Activated naive CD4-positive, alpha-beta T cell treated with anti-CD3 and anti-CD28 coated beads, Interleukin-2, amount 50 U/mL, for 72 hours (primary cell): ENCODE measurements around the gene ARL11. TPM values are rescaled to one million over a fixed set of nuclear protein-coding genes. Genes with fewer than 3 reads are reported as not detected.

Experiments used
- ATAC-seq, 2 donors: fragments of 150-1000 bp; cut with Tn5 transposase; 2 replicates each; pipeline ENCODE4 v1.10.0; 2021; ENCODE audit warnings: mild to moderate bottlenecking in 2 of 2, moderate library complexity in 2 of 2
- DNase-seq, 2 donors: peaks; one replicate each; pipeline ENCODE4 v3.0.0; 2021 to 2022; ENCODE audit warnings: low spot score in 2 of 2
- H3K27ac Mint-ChIP-seq, 2 donors: one replicate each; pipeline ENCODE4 v1.8.0; 2022; ENCODE audit warnings: mild to moderate bottlenecking in 2 of 2, mixed read lengths in 2 of 2
- H3K36me3 Mint-ChIP-seq, 2 donors: one replicate each; pipeline ENCODE4 v1.8.0; 2022; ENCODE audit warnings: mixed read lengths in 2 of 2
- H3K9me3 Mint-ChIP-seq, 2 donors: one replicate each; pipeline ENCODE4 v1.8.0; 2022; ENCODE audit warnings: mixed read lengths in 2 of 2
- total RNA-seq, 2 donors: library from RNA; stranded (reverse); gene quantifications; one replicate each; pipeline ENCODE4 v1.2.3, GENCODE V29; 2022

Gene ARL11
- total RNA-seq, 2 donors from 2014 or later: 1.5 to 1.6 TPM

DNA sequence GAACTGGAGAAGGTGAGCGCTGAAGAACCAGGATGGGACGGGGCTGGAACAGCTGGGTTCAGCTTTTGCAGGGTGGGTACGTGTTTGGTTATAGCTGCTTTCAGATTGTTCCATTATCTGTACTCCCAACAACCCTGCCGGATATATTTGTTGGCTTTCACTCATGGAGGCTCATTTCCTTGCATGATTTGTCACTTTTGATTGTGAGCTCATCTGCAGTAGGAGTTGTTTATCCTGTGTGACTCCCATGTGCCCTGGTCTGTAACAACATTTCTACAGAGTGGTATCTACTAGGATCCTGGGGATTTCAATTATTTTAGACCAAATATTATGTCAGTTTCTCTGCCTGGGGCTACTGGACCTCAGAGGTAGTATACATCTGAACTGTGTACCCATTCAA lies 5.4 kb downstream of the ARL11 start:
- no peaks in the 10 kb centered on the region for H3K9me3 Mint-ChIP-seq
- DNase-seq (no peak), ATAC-seq (no peak)
- H3K27ac Mint-ChIP-seq: no peak overlapping the region
- no peaks in the 10 kb centered on the region for H3K36me3 Mint-ChIP-seq

DNA sequence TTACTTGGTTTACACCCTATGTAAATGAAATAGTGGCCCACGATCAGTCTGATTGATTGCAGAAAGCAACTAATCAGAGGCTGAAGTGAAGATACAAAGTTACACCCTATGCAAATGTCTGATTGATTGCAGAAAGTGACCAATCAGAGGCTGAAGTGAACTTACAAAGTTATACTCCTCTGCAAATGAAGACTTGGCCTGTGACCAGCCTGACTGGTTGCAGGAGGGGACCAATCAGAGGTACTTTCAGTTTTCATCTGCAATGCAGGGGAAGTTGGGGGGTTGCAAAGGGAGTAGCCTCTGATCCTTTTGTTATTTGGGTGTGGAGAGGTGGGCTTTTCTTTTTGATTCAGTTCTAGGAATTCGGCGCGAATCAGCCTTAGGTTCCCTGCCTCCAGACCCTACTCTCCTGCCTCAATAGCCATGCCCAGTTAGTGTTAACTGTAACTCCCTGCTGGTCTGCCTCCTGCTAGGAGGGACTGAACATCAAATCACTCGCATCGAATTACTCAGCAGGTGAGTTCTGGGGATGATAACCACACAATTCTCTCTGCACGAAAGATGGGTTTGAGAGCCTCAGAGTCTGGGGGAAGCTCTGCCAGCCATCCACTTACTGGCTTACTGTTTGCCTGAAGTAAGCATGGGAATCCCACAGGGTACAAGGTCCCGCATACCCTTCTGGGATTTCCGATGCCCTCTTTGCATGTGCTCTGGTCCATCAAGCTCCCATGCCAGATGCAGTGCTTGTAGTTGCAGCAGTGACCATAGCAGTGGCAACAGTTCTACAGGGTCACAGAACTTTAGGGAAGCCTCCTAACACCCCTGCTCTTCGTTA lies 7.5 kb downstream of the ARL11 start:
- H3K36me3 Mint-ChIP-seq: no peaks in the 10 kb centered on the region
- H3K27ac Mint-ChIP-seq: no peak overlapping the region
- DNase-seq (no peak), ATAC-seq (peak; percentile 64 to 85)
- H3K9me3 Mint-ChIP-seq: no peaks in the 10 kb centered on the region

- H3K9me3 Mint-ChIP-seq: no peaks in the 10 kb centered on the region
- DNase-seq (no peak), ATAC-seq (no peak)
- no peak overlapping the region for H3K27ac Mint-ChIP-seq
- H3K36me3 Mint-ChIP-seq: no peaks in the 10 kb centered on the region
These were observed 8.4 kb downstream of the ARL11 start for GRCh38 chr13:49636705-49637104.

DNA sequence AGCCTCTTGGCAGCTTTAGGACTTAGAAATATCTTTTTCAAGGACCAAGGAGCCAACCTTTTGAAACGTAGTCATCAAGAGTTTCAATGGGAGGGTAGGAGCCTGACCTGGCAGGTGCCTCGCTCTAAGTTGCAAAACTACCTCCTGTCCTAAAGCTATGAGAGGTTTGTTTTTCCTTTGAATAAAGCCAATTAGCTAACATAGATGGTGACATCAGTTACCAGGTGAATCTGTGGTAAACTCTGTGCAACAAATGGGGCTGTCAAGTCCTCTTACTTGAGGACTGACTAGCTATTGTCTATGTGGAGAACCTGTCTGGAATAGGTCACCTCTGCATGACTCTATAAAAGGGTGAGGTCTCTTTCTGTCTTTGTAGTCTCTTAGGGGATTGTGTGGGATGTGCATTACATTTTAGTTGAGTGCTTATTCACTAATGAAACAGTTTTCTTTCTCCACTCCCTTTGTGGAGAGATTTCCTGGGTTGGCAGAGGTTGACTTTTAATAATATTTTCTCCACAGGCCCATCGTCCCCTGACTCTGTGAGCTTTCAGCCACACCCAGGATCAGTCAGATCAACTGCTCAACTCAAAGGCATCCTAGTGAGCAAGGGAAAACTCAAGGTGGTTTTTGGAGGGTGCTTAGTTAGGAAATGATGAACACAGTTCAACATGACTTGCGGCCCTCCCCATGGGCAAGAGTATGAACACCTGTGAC lies 9.9 kb downstream of the ARL11 start:
- Mint-ChIP-seq H3K27ac (no peak overlapping the region), H3K9me3 (no peaks in the 10 kb centered on the region), H3K36me3 (no peaks in the 10 kb centered on the region)
- DNase-seq (no peak), ATAC-seq (no peak)

DNA sequence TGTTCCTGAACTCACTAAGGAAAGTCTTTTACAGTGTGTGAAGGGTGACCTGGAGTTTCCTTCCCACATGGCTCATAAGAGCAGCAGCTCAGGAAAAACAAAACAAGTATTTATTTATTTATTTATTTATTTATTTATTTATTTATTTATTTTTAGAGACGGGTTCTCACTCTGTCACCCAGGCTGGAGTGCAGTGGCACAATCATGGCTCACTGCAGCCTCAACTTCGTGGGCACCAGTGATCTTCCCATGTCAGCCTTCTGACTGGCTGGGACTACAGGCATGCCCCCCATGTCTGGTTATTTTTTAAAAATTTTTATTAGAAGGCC lies 10.4 kb downstream of the ARL11 start:
- DNase-seq (no peak), ATAC-seq (no peak)
- no peak overlapping the region for H3K27ac Mint-ChIP-seq
- no peaks in the 10 kb centered on the region for H3K36me3 Mint-ChIP-seq
- H3K9me3 Mint-ChIP-seq: no peaks in the 10 kb centered on the region

GRCh38 chr13:49641801-49642291 lies 13.5 kb downstream of the ARL11 start:
- no peaks in the 10 kb centered on the region for H3K9me3 Mint-ChIP-seq
- DNase-seq: no peak
- H3K36me3 Mint-ChIP-seq: no peaks in the 10 kb centered on the region
- no peak for ATAC-seq
- H3K27ac Mint-ChIP-seq: no peak overlapping the region

- Mint-ChIP-seq H3K27ac (no peak overlapping the region), H3K9me3 (no peaks in the 10 kb centered on the region), H3K36me3 (no peaks in the 10 kb centered on the region)
- ATAC-seq: no peak
- no peak for DNase-seq
These were observed 14.8 kb downstream of the ARL11 start for GRCh38 chr13:49643035-49643646.

- ATAC-seq (peak; percentile 38 to 41), DNase-seq (no peak)
- Mint-ChIP-seq H3K36me3 (no peaks in the 10 kb centered on the region), H3K9me3 (no peaks in the 10 kb centered on the region), H3K27ac (peak overlapping the region in 1 of 2 donors; percentile 6)
These were observed 17.1 kb downstream of the ARL11 start for GRCh38 chr13:49645451-49645850.

DNA sequence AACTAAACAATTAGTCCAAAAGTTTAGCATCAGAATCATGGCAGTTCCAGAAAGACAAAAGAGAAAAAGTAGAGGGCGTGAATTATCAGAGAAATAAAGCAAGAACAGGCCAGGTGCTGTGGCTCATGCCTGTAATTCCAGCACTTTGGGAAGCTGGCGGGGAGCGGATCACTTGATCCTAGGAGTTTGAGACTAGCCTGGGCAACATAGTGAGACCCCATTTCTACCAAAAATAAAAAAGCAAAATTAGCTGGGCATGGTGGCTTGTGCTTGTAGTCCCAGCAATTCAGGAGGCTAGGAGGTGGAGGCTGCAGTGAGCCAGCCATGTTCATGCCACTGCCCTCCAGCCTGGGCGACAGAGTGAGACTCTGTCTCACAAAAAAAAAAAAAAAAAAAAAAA lies 18.4 kb downstream of the ARL11 start:
- ATAC-seq: no peak
- no peaks in the 10 kb centered on the region for H3K36me3 Mint-ChIP-seq
- no peak for DNase-seq
- H3K9me3 Mint-ChIP-seq: no peaks in the 10 kb centered on the region
- no peak overlapping the region for H3K27ac Mint-ChIP-seq

DNA sequence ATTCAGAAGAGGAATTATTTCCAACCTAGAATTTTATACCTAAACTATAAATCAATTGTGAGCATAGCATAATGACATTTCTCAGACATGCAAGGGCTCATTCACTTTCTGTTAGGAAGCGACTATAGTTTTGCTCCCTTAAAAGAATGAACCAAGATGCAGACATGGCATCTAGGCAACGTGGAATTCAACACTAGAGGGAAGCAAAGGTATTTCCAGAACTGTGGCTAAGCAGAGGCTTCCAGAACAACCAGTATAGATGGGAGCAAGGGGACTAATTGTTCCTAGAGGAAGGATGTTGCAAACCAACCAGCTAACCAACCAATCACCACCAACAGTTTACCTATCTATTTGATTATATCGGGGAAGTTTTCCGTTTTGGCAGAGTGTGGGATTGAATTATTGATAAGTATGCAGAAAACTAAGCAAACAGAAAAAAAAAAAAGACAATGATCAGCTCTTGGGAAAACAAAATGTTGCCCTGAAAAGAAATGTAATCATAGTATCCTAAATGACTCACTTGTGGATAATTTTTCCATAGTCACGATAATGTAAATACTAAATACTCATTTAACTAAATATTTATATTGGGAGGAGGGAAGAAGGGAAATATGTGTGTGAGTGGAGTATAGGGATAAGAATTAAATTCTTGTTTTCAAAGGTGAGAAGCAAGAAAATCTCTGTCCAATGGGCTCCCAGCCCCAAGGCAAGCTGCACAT lies 21.1 kb downstream of the ARL11 start:
- Mint-ChIP-seq H3K27ac (no peak overlapping the region), H3K36me3 (no peaks in the 10 kb centered on the region), H3K9me3 (no peaks in the 10 kb centered on the region)
- no peak for ATAC-seq
- DNase-seq: no peak

DNA sequence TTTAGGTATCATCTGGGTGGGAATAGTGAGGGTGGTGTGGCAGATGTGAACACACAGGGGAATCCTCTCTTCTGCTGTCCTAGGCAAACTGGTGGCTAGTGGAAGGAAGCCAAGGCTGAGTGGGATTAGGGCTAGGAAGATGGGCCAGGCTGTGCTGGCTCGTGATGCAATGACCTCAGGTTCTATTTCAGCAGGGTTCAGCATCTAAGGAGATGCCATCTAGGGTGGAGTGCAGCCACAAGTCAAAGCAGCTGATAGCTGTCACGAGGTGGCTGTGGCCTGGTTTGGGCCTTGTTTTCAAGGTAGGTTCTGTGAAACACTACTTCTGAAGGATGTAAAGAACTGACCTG lies 21.6 kb downstream of the ARL11 start:
- Mint-ChIP-seq H3K9me3 (no peaks in the 10 kb centered on the region), H3K36me3 (no peaks in the 10 kb centered on the region), H3K27ac (no peak overlapping the region)
- DNase-seq: no peak
- ATAC-seq: no peak

GRCh38 chr13:49651570-49652354 lies 23.5 kb downstream of the ARL11 start:
- Mint-ChIP-seq H3K9me3 (no peaks in the 10 kb centered on the region), H3K36me3 (no peaks in the 10 kb centered on the region), H3K27ac (no peak overlapping the region)
- ATAC-seq (no peak), DNase-seq (no peak)

DNA sequence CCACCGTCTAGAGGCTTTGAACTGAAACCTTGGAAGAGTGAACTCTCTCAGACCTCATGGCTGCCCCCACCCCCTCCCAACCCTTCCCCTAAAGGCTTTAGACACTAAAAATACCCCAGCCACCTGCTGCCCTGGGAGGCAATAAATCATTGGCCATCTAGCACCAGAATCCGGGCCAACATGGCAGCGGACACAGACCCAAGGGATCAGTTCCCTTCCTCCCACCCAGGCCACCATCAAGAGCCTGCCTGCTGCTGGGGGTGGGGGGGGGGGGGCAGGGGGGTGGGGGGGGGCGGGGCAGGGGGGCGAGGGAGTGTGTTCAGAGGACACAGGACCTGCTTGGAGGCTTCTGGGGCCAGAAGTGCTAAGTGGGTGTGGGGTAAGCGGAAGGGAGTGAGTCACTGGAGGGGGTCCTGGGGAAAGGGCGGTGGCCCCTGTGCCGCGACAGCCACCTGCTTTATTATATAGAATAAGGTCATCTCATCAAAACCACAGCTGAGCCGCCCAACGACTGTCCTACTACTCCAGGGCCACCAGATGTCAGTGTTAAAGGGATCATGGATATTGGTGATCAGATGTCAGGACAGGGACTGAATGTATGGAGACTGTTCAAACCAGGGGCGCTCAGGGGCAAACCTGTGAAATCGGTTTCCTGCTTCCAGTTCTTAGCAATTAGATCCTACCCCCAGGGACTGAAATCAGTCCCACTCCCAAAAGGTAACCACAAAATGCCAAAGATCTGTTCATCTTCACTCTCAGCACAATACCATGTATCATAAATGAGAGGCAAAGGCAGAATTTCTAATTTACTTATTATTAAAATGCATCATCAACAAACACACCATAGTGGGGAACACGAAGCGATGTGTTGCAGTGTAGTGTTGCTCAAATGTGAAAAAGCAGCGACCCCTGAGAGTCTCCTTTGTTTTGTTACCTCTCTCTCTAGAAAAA lies 24.3 kb downstream of the ARL11 start:
- no peak overlapping the region for H3K27ac Mint-ChIP-seq
- DNase-seq (peak in 1 of 2 donors; percentile 21), ATAC-seq (peak; percentile 37 to 60)
- no peaks in the 10 kb centered on the region for H3K9me3 Mint-ChIP-seq
- H3K36me3 Mint-ChIP-seq: peaks cover 0 to under 1% of the 10 kb centered on the region in 2 donors

GRCh38 chr13:49653478-49653877 lies 25.2 kb downstream of the ARL11 start:
- H3K27ac Mint-ChIP-seq: no peak overlapping the region
- H3K36me3 Mint-ChIP-seq: peaks cover 0 to 5% of the 10 kb centered on the region in 2 donors
- no peak for ATAC-seq
- no peak for DNase-seq
- no peaks in the 10 kb centered on the region for H3K9me3 Mint-ChIP-seq

- H3K36me3 Mint-ChIP-seq: peaks cover 0 to 5% of the 10 kb centered on the region in 2 donors
- H3K27ac Mint-ChIP-seq: no peak overlapping the region
- no peak for DNase-seq
- no peaks in the 10 kb centered on the region for H3K9me3 Mint-ChIP-seq
- ATAC-seq: no peak
These were observed 25.7 kb downstream of the ARL11 start for GRCh38 chr13:49654011-49654410.
